ENCODE measurements around the gene PRDM12. TPM values are rescaled to one million over a fixed set of nuclear protein-coding genes. Genes with fewer than 3 reads are reported as not detected.
A peak's percentile ranks its signal among the peaks of the same experiment; 100 is the strongest.

The PRDM12 gene
- total and polyA plus RNA-seq, 2 experiments from 2014 or later = 0.11 TPM; not detected in 1

DNA sequence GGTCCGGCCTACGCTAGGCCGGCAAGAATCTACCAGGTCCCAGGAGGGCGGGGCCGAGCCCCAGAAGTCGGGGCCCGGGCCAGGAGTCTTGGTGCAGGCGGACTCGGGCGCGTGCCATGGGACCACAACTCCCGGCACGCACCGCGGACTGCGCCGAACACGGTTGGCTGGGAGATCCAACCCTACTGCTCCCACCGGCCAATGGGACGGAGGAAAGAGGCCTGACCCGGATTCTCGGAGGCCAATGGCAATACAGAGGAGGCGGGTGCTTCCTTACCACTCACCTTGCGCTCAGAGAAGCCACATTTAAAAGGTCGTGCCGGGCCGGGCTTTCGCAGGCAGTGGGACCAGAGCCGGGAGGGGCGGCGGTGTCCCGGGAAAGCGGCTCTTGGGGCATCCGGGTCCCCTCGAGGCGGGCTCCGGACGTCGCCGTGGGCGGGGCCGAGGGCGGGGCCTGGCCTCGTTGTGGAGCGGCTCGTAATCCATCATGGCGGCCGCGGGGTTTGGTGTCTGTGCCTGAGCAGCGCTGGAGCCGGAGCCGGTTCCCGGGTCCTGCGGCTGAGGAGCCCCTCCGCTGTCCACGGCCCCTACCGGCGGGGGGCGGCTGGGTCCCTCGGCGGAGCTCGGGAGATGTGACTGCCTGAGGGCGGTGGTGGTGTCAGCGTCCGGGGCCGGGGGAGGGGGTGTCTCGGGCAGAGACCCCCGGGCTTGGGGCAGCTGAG lies 48.3 kb downstream of the PRDM12 start:
- peak overlapping the region; percentile 96 for H3K27ac ChIP-seq (ENCODE audit: low read depth)
- TF ChIP-seq ZNF114 (CRISPR knock-in tag; IDR thresholded peaks at IDR 0.05) = no peak
- TF ChIP-seq, protein P1, sequence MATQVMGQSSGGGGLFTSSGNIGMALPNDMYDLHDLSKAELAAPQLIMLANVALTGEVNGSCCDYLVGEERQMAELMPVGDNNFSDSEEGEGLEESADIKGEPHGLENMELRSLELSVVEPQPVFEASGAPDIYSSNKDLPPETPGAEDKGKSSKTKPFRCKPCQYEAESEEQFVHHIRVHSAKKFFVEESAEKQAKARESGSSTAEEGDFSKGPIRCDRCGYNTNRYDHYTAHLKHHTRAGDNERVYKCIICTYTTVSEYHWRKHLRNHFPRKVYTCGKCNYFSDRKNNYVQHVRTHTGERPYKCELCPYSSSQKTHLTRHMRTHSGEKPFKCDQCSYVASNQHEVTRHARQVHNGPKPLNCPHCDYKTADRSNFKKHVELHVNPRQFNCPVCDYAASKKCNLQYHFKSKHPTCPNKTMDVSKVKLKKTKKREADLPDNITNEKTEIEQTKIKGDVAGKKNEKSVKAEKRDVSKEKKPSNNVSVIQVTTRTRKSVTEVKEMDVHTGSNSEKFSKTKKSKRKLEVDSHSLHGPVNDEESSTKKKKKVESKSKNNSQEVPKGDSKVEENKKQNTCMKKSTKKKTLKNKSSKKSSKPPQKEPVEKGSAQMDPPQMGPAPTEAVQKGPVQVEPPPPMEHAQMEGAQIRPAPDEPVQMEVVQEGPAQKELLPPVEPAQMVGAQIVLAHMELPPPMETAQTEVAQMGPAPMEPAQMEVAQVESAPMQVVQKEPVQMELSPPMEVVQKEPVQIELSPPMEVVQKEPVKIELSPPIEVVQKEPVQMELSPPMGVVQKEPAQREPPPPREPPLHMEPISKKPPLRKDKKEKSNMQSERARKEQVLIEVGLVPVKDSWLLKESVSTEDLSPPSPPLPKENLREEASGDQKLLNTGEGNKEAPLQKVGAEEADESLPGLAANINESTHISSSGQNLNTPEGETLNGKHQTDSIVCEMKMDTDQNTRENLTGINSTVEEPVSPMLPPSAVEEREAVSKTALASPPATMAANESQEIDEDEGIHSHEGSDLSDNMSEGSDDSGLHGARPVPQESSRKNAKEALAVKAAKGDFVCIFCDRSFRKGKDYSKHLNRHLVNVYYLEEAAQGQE (IDR thresholded peaks at IDR 0.05; ENCODE audit: unreplicated experiment) = no peak
- TF ChIP-seq ZNF331 (CRISPR knock-in tag; IDR thresholded peaks at IDR 0.05; ENCODE audit: low read depth) = no peak
- peak; percentile 55 for TF ChIP-seq POLR2AphosphoS5 (IDR thresholded peaks at IDR 0.05; ENCODE audit: low read depth)
- TF ChIP-seq EZH2 (IDR thresholded peaks at IDR 0.05; ENCODE audit: low read depth, unreplicated experiment) = no peak
- no peak for TF ChIP-seq NANOG (IDR thresholded peaks at IDR 0.05; ENCODE audit: borderline replicate concordance)
- TF ChIP-seq, protein P2, sequence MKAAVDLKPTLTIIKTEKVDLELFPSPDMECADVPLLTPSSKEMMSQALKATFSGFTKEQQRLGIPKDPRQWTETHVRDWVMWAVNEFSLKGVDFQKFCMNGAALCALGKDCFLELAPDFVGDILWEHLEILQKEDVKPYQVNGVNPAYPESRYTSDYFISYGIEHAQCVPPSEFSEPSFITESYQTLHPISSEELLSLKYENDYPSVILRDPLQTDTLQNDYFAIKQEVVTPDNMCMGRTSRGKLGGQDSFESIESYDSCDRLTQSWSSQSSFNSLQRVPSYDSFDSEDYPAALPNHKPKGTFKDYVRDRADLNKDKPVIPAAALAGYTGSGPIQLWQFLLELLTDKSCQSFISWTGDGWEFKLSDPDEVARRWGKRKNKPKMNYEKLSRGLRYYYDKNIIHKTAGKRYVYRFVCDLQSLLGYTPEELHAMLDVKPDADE (IDR thresholded peaks at IDR 0.05) = peak; percentile 54; the same call in 1 of the 2 replicates
- TF ChIP-seq EZH2phosphoT487 (IDR thresholded peaks at IDR 0.05; ENCODE audit: unreplicated experiment) = no peak
- no peak for TF ChIP-seq STAT1 (IDR thresholded peaks at IDR 0.05; ENCODE audit: unreplicated experiment)
- TF ChIP-seq, protein P3, sequence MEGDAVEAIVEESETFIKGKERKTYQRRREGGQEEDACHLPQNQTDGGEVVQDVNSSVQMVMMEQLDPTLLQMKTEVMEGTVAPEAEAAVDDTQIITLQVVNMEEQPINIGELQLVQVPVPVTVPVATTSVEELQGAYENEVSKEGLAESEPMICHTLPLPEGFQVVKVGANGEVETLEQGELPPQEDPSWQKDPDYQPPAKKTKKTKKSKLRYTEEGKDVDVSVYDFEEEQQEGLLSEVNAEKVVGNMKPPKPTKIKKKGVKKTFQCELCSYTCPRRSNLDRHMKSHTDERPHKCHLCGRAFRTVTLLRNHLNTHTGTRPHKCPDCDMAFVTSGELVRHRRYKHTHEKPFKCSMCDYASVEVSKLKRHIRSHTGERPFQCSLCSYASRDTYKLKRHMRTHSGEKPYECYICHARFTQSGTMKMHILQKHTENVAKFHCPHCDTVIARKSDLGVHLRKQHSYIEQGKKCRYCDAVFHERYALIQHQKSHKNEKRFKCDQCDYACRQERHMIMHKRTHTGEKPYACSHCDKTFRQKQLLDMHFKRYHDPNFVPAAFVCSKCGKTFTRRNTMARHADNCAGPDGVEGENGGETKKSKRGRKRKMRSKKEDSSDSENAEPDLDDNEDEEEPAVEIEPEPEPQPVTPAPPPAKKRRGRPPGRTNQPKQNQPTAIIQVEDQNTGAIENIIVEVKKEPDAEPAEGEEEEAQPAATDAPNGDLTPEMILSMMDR (conservative IDR thresholded peaks at IDR 0.05; ENCODE audit: low read depth in 2 of 2) = no peak
- no peak for TF ChIP-seq JUNB (IDR thresholded peaks at IDR 0.05; ENCODE audit: unreplicated experiment)
- TF ChIP-seq, protein P4, sequence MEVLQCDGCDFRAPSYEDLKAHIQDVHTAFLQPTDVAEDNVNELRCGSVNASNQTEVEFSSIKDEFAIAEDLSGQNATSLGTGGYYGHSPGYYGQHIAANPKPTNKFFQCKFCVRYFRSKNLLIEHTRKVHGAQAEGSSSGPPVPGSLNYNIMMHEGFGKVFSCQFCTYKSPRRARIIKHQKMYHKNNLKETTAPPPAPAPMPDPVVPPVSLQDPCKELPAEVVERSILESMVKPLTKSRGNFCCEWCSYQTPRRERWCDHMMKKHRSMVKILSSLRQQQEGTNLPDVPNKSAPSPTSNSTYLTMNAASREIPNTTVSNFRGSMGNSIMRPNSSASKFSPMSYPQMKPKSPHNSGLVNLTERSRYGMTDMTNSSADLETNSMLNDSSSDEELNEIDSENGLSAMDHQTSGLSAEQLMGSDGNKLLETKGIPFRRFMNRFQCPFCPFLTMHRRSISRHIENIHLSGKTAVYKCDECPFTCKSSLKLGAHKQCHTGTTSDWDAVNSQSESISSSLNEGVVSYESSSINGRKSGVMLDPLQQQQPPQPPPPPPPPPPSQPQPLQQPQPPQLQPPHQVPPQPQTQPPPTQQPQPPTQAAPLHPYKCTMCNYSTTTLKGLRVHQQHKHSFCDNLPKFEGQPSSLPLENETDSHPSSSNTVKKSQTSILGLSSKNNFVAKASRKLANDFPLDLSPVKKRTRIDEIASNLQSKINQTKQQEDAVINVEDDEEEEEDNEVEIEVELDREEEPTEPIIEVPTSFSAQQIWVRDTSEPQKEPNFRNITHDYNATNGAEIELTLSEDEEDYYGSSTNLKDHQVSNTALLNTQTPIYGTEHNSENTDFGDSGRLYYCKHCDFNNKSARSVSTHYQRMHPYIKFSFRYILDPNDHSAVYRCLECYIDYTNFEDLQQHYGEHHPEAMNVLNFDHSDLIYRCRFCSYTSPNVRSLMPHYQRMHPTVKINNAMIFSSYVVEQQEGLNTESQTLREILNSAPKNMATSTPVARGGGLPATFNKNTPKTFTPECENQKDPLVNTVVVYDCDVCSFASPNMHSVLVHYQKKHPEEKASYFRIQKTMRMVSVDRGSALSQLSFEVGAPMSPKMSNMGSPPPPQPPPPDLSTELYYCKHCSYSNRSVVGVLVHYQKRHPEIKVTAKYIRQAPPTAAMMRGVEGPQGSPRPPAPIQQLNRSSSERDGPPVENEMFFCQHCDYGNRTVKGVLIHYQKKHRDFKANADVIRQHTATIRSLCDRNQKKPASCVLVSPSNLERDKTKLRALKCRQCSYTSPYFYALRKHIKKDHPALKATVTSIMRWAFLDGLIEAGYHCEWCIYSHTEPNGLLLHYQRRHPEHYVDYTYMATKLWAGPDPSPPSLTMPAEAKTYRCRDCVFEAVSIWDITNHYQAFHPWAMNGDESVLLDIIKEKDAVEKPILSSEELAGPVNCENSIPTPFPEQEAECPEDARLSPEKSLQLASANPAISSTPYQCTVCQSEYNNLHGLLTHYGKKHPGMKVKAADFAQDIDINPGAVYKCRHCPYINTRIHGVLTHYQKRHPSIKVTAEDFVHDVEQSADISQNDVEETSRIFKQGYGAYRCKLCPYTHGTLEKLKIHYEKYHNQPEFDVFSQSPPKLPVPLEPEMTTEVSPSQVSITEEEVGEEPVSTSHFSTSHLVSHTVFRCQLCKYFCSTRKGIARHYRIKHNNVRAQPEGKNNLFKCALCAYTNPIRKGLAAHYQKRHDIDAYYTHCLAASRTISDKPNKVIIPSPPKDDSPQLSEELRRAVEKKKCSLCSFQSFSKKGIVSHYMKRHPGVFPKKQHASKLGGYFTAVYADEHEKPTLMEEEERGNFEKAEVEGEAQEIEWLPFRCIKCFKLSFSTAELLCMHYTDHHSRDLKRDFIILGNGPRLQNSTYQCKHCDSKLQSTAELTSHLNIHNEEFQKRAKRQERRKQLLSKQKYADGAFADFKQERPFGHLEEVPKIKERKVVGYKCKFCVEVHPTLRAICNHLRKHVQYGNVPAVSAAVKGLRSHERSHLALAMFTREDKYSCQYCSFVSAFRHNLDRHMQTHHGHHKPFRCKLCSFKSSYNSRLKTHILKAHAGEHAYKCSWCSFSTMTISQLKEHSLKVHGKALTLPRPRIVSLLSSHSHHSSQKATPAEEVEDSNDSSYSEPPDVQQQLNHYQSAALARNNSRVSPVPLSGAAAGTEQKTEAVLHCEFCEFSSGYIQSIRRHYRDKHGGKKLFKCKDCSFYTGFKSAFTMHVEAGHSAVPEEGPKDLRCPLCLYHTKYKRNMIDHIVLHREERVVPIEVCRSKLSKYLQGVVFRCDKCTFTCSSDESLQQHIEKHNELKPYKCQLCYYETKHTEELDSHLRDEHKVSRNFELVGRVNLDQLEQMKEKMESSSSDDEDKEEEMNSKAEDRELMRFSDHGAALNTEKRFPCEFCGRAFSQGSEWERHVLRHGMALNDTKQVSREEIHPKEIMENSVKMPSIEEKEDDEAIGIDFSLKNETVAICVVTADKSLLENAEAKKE (CRISPR knock-in tag; IDR thresholded peaks at IDR 0.05) = no peak
- peak; percentile 68 for TF ChIP-seq CREB1 (CRISPR knock-in tag; IDR thresholded peaks at IDR 0.05; ENCODE audit: low read depth)
- no peaks in the 10 kb centered on the region for H3K9me2 ChIP-seq (ENCODE audit: insufficient read depth)
- H3K36me3 Mint-ChIP-seq (ENCODE audit: low read depth) = no peaks in the 10 kb centered on the region
- H3K27ac Mint-ChIP-seq = peak overlapping the region; percentile 91
- peaks cover 21% of the 10 kb centered on the region for H3K4me1 ChIP-seq (ENCODE audit: insufficient read depth)
- H4K20me1 ChIP-seq (replicated peaks; ENCODE audit: insufficient read depth) = peaks cover 20% of the 10 kb centered on the region
- H3K36me3 ChIP-seq (ENCODE audit: insufficient read depth) = no peaks in the 10 kb centered on the region
- peak overlapping the region; percentile 34; the same call in 1 of the 2 replicates for H2AFZ ChIP-seq
- H3K27me3 Mint-ChIP-seq (ENCODE audit: insufficient read depth, low read depth, poor library complexity) = peaks cover 16% of the 10 kb centered on the region
- peak overlapping the region; percentile 92 for H3K4me3 Mint-ChIP-seq
- peaks cover 20% of the 10 kb centered on the region; the same call in 2 of the 3 replicates for H3K4me1 Mint-ChIP-seq
- peaks cover 5% of the 10 kb centered on the region; the same call in 1 of the 2 replicates for H3F3A ChIP-seq (replicated peaks; ENCODE audit: low read depth)
- H3K4me3 ChIP-seq = peak overlapping the region; percentile 86
- H3K9me3 Mint-ChIP-seq = no peaks in the 10 kb centered on the region; the same call in 2 of the 3 replicates
- H3K27me3 ChIP-seq (ENCODE audit: insufficient read depth) = no peaks in the 10 kb centered on the region
- ATAC-seq (peak; percentile 95), DNase-seq (ENCODE audit: low spot score) (peak; percentile 99)
- H3K79me2 ChIP-seq (replicated peaks; ENCODE audit: insufficient read depth) = peaks cover 43% of the 10 kb centered on the region
- H3K4me2 ChIP-seq = peak overlapping the region; percentile 92

Data from GM23338 (cell line).